SHP77 treated with DMSO at 0.1 percent for 48 hours (cell line): ENCODE results near the gene NTM.

Source experiments
- DNase-seq: peaks from one replicate; lab custom pipeline; 2025; lab: John Stamatoyannopoulos, UW

The NTM gene

GRCh38 chr11:131549770-131550169 lies 179.4 kb downstream of the NTM start:
- no peak for DNase-seq

DNA sequence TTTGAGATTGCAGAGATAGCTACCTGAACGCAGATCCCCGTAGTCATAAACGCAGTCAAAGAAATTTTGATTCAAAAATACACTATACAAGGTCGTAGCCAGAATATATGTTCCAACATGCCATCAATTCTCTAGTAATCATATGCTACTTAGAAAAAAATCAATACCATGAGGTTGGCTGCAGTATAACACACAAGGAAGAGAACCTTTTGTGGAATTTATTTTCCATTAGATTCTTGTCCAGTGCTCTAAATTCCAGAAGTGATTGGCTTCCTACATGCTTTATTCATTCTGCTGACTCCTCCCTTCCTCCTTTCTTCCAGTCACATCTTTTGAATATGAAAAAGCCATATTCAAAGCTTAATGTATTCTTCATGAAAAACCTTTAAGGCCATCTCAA lies 189.9 kb downstream of the NTM start:
- no peak for DNase-seq

- DNase-seq, result no peak
Measured at GRCh38 chr11:131561501-131561900, 191.1 kb downstream of the NTM start.

- no peak for DNase-seq
Measured at GRCh38 chr11:131561972-131562371, 191.6 kb downstream of the NTM start.

GRCh38 chr11:131568318-131568717 lies 197.9 kb downstream of the NTM start:
- DNase-seq, result no peak

DNA sequence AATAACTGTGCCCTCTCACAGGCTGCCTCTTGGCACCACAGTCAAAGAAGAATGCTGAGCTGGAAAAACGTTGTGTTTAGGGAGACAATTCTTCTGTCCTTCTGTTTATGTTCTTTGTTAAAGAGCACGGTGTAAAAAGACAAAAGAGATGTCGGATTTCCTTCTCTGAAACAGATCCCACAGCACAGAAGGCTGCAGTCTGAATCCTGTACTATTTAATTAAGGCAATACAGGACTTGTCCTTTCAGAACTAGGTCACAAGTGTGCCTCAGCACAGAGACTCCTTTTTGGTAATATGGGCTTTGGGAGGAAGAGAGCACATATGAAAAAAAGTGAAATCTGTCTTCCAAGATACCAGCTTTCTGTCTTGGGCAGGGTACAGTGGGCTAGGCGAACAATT lies 201.2 kb downstream of the NTM start:
- DNase-seq, result no peak

- no peak for DNase-seq
Measured at GRCh38 chr11:131572423-131572822, 202.0 kb downstream of the NTM start.

DNA sequence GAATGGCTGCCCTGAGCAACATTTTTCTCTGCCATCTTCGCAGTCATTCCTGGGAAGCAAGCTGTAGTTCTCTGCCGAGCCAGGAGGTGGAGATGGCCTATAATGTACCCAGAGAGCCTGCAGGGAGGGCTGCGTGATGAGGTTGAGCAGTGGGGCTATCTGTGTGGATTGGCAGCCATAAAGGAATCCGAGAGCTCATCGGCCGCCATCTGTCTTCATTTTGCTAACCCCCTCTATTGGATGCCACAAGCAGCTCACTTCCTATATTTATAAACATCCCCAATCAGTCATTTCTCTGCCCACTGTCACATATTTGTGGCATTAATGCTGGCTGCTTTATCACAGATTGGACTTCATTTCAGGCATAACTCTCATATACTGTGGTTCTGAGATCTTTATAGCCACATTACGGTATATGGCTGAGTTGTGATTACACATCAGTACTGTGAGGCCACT lies 209.5 kb downstream of the NTM start:
- no peak for DNase-seq

GRCh38 chr11:131580476-131580875 lies 210.1 kb downstream of the NTM start:
- no peak for DNase-seq

GRCh38 chr11:131581046-131581445 lies 210.6 kb downstream of the NTM start:
- no peak for DNase-seq

- no peak for DNase-seq
Measured at GRCh38 chr11:131582021-131582525, 211.7 kb downstream of the NTM start.

GRCh38 chr11:131583421-131583820 lies 213.0 kb downstream of the NTM start:
- no peak for DNase-seq

GRCh38 chr11:131583938-131584337 lies 213.5 kb downstream of the NTM start:
- DNase-seq, result no peak

GRCh38 chr11:131584785-131585592 lies 214.6 kb downstream of the NTM start:
- DNase-seq, result no peak

DNA sequence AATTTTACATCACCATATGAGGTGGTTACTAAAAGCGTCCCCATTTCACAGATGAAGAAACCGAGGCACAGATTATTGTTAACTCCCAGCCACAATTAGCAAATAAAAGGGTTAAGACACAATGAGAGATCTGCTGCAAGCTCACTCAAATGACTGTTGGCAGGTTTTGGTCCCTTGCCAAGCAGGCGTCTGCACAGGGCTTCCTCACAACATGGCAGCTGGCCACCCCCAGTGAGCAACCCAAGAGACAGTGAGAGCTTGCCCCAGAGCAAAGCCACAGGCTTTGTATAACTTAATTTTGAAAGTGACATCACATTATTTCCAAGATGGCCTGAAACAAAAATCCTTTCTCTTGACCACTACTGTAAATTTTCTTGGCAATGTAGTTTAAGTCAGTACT lies 217.6 kb downstream of the NTM start:
- DNase-seq, result no peak

DNA sequence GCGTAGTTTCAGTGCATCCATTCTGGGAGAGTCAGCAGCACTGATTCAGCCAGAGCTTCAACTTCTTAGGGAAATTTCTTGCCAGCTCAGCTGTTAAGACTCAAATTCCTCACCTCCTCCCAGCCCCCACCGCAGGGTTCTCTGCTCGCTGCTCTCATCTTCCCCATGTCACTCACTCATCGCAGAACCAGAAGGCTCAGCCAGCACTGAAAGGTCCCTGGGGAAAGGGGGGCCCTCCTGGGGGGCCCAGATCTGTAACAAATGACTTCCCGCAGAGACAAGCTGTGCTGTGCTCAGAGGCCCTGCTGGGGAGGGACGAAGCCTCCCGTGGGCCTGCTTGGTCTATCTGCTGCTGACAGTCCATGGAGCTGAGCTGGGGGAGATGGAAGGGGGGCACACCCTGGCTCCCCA lies 220.6 kb downstream of the NTM start:
- DNase-seq, result no peak

GRCh38 chr11:131592152-131592551 lies 221.7 kb downstream of the NTM start:
- no peak for DNase-seq

GRCh38 chr11:131592734-131593133 lies 222.3 kb downstream of the NTM start:
- no peak for DNase-seq

DNA sequence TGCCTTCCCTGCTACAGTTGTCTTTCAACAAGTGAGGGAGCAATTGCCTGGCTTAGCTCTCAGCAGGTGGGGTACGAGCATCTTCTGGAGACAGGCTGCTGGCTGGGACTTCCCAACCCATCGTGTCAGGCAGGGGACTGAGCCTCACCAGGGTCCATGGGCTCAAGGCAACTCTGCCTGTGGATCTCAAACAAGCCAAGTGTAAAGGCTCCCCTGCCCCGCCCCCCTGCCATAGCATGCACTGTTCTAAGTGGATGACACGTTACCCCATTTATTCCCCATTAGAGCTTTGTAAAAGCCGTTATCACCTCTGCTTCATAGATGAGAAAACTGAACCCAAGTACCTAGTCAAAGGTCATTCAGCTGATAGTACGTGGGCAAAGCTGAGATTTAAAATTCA lies 222.9 kb downstream of the NTM start:
- DNase-seq, result no peak

GRCh38 chr11:131595797-131596196 lies 225.4 kb downstream of the NTM start:
- DNase-seq, result no peak

GRCh38 chr11:131597890-131598289 lies 227.5 kb downstream of the NTM start:
- no peak for DNase-seq

- DNase-seq, result no peak
Measured at GRCh38 chr11:131598305-131598704, 227.9 kb downstream of the NTM start.

- no peak for DNase-seq
Measured at GRCh38 chr11:131599285-131599684, 228.9 kb downstream of the NTM start.

DNA sequence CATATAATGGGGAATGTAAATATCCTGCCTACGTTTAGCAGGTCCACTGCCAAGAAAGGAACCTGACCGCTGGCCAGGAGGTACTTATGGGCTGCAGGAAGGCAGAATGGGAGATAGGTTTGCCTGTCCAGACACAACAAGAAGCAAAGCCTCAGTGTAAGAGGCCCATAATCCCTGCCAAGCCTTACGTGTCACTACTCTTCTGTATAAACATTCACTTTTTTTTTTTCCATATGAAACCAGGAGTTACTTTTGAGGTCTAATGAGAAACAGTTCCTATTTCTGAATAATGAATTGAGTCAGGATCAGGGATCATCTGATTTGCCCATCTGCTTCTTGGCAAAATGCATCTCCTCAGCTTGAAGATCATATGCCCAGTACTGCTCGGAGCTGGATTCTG lies 230.2 kb downstream of the NTM start:
- no peak for DNase-seq
